ENCODE data around the gene KMT2B.

KMT2B gene

DNA sequence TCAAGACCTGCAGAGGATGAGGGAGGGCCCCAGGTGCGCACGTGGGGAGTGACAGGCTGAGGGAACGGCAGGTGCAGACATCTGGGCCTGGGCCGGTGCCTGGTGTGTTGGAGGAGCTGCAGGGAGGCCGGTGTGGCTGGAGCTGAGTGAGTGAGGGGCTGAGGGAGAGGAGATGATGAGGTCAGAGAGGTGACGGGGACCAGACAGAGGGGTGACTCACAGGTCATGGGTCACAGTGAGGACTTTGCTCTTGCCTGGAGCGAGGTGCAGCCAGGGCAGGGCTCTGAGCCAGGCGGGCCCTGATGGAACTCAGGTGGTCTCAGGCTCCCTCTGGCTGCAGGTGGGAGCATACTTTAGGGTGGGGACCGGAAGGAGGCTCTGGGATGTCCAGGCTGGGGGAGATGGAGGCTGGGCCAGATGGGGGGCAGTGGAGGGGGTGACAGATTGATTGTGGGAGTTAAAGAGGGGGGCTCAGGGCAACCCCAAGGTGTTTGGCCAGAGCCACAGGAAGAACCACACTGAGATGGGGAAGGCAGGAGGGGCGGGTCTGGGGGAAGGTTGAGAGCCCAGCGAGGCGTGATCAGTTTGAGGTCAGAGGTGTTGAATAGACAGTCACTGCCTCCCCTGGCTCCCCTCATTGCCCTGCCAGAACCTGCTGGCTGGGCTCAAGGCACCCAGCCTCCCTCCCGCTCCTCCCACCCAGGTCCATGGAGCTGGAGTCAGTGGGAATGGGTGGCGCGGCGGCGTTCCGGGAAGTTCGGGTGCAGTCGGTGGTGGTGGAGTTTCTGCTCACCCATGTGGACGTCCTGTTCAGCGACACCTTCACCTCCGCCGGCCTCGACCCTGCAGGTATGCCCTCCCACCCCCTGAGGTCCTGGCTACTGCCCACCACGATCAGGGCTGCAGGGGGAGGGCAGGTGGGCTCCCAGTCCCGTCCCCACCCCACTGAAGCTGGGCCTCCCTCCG, 65.9 kb downstream of the KMT2B start:
- DNase-seq = no peak

DNA sequence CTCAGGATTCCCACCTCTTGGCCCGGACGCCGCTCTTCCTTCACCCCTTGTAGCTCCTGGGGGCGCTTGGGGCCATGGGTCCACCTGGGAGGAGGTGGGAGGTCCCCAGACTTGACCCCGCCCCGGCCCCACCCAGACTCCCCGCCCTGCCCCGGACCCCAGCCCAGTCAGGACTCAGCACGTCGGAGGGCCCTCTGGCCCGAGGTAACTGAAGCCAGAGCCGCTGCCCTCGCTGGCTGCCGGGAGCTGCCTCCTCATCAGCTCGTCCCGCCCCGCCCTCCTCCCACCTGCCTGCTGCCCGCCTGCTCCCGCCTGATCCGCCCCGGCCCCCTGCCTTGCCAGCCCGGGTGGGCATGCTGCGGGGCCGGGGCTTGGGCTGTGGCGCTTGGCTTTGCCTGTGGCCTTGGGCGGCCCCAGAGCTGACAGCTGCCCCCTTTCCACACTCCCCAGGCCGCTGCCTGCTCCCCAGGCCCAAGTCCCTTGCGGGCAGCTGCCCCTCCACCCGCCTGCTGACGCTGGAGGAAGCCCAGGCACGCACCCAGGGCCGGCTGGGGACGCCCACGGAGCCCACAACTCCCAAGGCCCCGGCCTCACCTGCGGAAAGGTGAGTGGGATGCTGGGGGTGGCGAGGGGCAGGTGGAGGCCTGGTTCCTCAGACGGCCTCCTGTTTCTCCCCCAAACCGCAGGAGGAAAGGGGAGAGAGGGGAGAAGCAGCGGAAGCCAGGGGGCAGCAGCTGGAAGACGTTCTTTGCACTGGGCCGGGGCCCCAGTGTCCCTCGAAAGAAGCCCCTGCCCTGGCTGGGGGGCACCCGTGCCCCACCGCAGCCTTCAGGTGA, 66.9 kb downstream of the KMT2B start:
- no peak for DNase-seq

DNA sequence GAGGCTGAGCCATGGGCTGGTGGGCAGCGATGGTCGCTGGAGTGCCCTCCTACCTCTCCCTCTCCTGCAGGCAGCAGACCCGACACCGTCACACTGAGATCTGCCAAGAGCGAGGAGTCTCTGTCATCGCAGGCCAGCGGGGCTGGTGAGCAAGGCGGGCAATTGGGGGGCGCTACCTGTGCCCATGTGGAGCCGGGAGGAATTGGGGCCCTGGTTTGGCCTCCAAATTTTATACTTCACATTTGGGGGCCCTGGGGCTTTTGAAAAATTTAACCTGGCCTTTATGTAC, 67.5 kb downstream of the KMT2B start:
- no peak for DNase-seq

DNA sequence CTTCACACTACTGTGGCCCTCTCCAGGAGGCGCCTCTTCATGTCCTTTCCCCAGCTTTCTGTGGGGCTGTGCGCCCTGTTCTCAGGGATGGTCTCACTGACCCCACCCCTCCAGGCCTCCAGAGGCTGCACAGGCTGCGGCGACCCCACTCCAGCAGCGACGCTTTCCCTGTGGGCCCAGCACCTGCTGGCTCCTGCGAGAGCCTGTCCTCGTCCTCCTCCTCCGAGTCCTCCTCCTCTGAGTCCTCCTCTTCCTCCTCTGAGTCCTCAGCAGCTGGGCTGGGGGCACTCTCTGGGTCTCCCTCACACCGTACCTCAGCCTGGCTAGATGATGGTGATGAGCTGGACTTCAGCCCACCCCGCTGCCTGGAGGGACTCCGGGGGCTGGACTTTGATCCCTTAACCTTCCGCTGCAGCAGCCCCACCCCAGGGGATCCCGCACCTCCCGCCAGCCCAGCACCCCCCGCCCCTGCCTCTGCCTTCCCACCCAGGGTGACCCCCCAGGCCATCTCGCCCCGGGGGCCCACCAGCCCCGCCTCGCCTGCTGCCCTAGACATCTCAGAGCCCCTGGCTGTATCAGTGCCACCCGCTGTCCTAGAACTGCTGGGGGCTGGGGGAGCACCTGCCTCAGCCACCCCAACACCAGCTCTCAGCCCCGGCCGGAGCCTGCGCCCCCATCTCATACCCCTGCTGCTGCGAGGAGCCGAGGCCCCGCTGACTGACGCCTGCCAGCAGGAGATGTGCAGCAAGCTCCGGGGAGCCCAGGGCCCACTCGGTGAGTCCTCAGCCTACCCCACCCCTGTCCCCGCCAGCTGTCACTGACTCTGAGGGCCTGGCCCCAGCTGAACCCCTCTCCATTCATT, 68.7 kb downstream of the KMT2B start:
- no peak for DNase-seq

DNA sequence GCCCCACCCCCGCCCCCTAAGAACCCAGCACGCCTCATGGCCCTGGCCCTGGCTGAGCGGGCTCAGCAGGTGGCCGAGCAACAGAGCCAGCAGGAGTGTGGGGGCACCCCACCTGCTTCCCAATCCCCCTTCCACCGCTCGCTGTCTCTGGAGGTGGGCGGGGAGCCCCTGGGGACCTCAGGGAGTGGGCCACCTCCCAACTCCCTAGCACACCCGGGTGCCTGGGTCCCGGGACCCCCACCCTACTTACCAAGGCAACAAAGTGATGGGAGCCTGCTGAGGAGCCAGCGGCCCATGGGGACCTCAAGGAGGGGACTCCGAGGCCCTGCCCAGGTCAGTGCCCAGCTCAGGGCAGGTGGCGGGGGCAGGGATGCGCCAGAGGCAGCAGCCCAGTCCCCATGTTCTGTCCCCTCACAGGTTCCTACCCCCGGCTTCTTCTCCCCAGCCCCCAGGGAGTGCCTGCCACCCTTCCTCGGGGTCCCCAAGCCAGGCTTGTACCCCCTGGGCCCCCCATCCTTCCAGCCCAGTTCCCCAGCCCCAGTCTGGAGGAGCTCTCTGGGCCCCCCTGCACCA, 69.5 kb downstream of the KMT2B start:
- DNase-seq = no peak

Data from GF-D8 (cell line).